ENCODE data around the gene IL10RA. TPM values are rescaled to one million over a fixed set of nuclear protein-coding genes. Genes with fewer than 3 reads are reported as not detected.

Gene IL10RA
- total RNA-seq, 1 donor, result not detected

GRCh38 chr11:117992136-117992535 is 5.9 kb downstream of the IL10RA start:
- TF ChIP-seq CTCF (IDR thresholded peaks at IDR 0.05; ENCODE audit: insufficient read depth, low read length), result no peak

GRCh38 chr11:117992620-117993019 is 6.4 kb downstream of the IL10RA start:
- no peak for TF ChIP-seq CTCF (IDR thresholded peaks at IDR 0.05; ENCODE audit: insufficient read depth, low read length)
- DNase-seq (ENCODE audit: low read depth), result no peak
- no peak overlapping the region for H3K4me3 ChIP-seq (ENCODE audit: low read depth, low read length)

More at GRCh38 chr11:117992136-117992535, 5.9 kb downstream of the IL10RA start:
- no peak overlapping the region for H3K4me3 ChIP-seq (ENCODE audit: low read depth, low read length)
- no peak for DNase-seq (ENCODE audit: low read depth)

- no peak overlapping the region for H3K4me3 ChIP-seq (ENCODE audit: low read depth, low read length)
- DNase-seq (ENCODE audit: low read depth), result no peak
- TF ChIP-seq CTCF (IDR thresholded peaks at IDR 0.05; ENCODE audit: insufficient read depth, low read length), result no peak
Observed at GRCh38 chr11:117993988-117994745, 8.0 kb downstream of the IL10RA start.

GRCh38 chr11:117995472-117995871 is 9.3 kb downstream of the IL10RA start:
- no peak overlapping the region for H3K4me3 ChIP-seq (ENCODE audit: low read depth, low read length)
- TF ChIP-seq CTCF (IDR thresholded peaks at IDR 0.05; ENCODE audit: insufficient read depth, low read length), result no peak
- DNase-seq (ENCODE audit: low read depth), result no peak

- no peak overlapping the region for H3K4me3 ChIP-seq (ENCODE audit: low read depth, low read length)
- no peak for TF ChIP-seq CTCF (IDR thresholded peaks at IDR 0.05; ENCODE audit: insufficient read depth, low read length)
- no peak for DNase-seq (ENCODE audit: low read depth)
Observed at GRCh38 chr11:117996058-117996457, 9.9 kb downstream of the IL10RA start.

GRCh38 chr11:117997406-117997805 is 11.2 kb downstream of the IL10RA start:
- no peak for TF ChIP-seq CTCF (IDR thresholded peaks at IDR 0.05; ENCODE audit: insufficient read depth, low read length)
- no peak for DNase-seq (ENCODE audit: low read depth)
- no peak overlapping the region for H3K4me3 ChIP-seq (ENCODE audit: low read depth, low read length)

Measured in fibroblast of the aortic adventitia (primary cell).